ENCODE data around the gene ZNF592.

GRCh38 chr15:84703808-84704207 is 44.6 kb upstream of the ZNF592 start:
- TF ChIP-seq L3MBTL2 (conservative IDR thresholded peaks at IDR 0.05): no peak
- no peak for TF ChIP-seq FOXK2 (IDR thresholded peaks at IDR 0.05)
